ENCODE measurements around the gene MARCHF3. TPM values are rescaled to one million over a fixed set of nuclear protein-coding genes. Genes with fewer than 3 reads are reported as not detected.

Gene MARCHF3
- total and polyA plus RNA-seq, 2 donors (not counting 1 experiment from before 2014, with no cell fraction given), result 8.6 to 11.6 TPM

GRCh38 chr5:126963822-126964375 is 66.5 kb downstream of the MARCHF3 start:
- no peak for TF ChIP-seq EZH2 (IDR thresholded peaks at IDR 0.05; ENCODE audit: low read length, missing control alignments)
- no peak for TF ChIP-seq CTCF (conservative IDR thresholded peaks at IDR 0.05 in 1 of 2, IDR thresholded peaks at IDR 0.05 in 1 of 2; ENCODE audit: low read depth in 1 of 2, low read length in 2 of 2)
- H2AFZ ChIP-seq (ENCODE audit: low read length), result no peak overlapping the region
- no peak for DNase-seq (ENCODE audit: low read depth in 2 of 2)
- H3K9ac ChIP-seq (ENCODE audit: insufficient read depth, low read length), result no peak overlapping the region
- H3K36me3 ChIP-seq (ENCODE audit: control insufficient read depth, insufficient read depth, low read length), result no peaks in the 10 kb centered on the region
- no peaks in the 10 kb centered on the region for H3K27me3 ChIP-seq (ENCODE audit: control insufficient read depth, insufficient read depth, low read length)
- H3K79me2 ChIP-seq (ENCODE audit: control insufficient read depth, insufficient read depth, low read length), result no peaks in the 10 kb centered on the region
- H3K9me3 ChIP-seq (ENCODE audit: control insufficient read depth, insufficient read depth, low read depth, low read length), result no peaks in the 10 kb centered on the region
- no peaks in the 10 kb centered on the region for H4K20me1 ChIP-seq (ENCODE audit: control insufficient read depth, extremely low read depth, insufficient read depth, low read length)
- no peak overlapping the region for H3K27ac ChIP-seq (ENCODE audit: insufficient read depth, low read length)
- no peak overlapping the region for H3K4me2 ChIP-seq (ENCODE audit: extremely low read depth, insufficient read depth, low read length)
- peaks cover 5% of the 10 kb centered on the region for H3K4me1 ChIP-seq (ENCODE audit: control insufficient read depth, extremely low read depth, insufficient read depth, low read length)
- no peak overlapping the region for H3K4me3 ChIP-seq (replicated peaks in 1 of 4; ENCODE audit: control extremely low read depth in 1 of 4, insufficient read depth in 1 of 4, low read depth in 3 of 4, low read length in 4 of 4)

GRCh38 chr5:126961702-126962101 is 68.7 kb downstream of the MARCHF3 start:
- DNase-seq (ENCODE audit: low read depth in 2 of 2), result peak in 1 of 2 donors; percentile 59
- Histone ChIP-seq H3K9me3 (ENCODE audit: control insufficient read depth, insufficient read depth, low read depth, low read length) (no peaks in the 10 kb centered on the region), H3K27me3 (ENCODE audit: control insufficient read depth, insufficient read depth, low read length) (no peaks in the 10 kb centered on the region), H3K4me2 (ENCODE audit: extremely low read depth, insufficient read depth, low read length) (no peak overlapping the region), H3K9ac (ENCODE audit: insufficient read depth, low read length) (no peak overlapping the region), H3K36me3 (ENCODE audit: control insufficient read depth, insufficient read depth, low read length) (no peaks in the 10 kb centered on the region), H3K4me3 (replicated peaks in 1 of 4; ENCODE audit: control extremely low read depth in 1 of 4, insufficient read depth in 1 of 4, low read depth in 3 of 4, low read length in 4 of 4) (no peak overlapping the region), H3K79me2 (ENCODE audit: control insufficient read depth, insufficient read depth, low read length) (no peaks in the 10 kb centered on the region), H2AFZ (ENCODE audit: low read length) (no peak overlapping the region), H4K20me1 (ENCODE audit: control insufficient read depth, extremely low read depth, insufficient read depth, low read length) (no peaks in the 10 kb centered on the region), H3K27ac (ENCODE audit: insufficient read depth, low read length) (no peak overlapping the region), H3K4me1 (ENCODE audit: control insufficient read depth, extremely low read depth, insufficient read depth, low read length) (peaks cover 5% of the 10 kb centered on the region)
- TF ChIP-seq EZH2 (IDR thresholded peaks at IDR 0.05; ENCODE audit: low read length, missing control alignments) (no peak), CTCF (conservative IDR thresholded peaks at IDR 0.05 in 1 of 2, IDR thresholded peaks at IDR 0.05 in 1 of 2; ENCODE audit: low read depth in 1 of 2, low read length in 2 of 2) (no peak)

GRCh38 chr5:126961128-126961527 is 69.2 kb downstream of the MARCHF3 start:
- no peaks in the 10 kb centered on the region for H3K27me3 ChIP-seq (ENCODE audit: control insufficient read depth, insufficient read depth, low read length)
- no peaks in the 10 kb centered on the region for H3K36me3 ChIP-seq (ENCODE audit: control insufficient read depth, insufficient read depth, low read length)
- no peaks in the 10 kb centered on the region for H3K79me2 ChIP-seq (ENCODE audit: control insufficient read depth, insufficient read depth, low read length)
- no peak overlapping the region for H3K9ac ChIP-seq (ENCODE audit: insufficient read depth, low read length)
- H2AFZ ChIP-seq (ENCODE audit: low read length), result no peak overlapping the region
- no peak for TF ChIP-seq EZH2 (IDR thresholded peaks at IDR 0.05; ENCODE audit: low read length, missing control alignments)
- TF ChIP-seq CTCF (conservative IDR thresholded peaks at IDR 0.05 in 1 of 2, IDR thresholded peaks at IDR 0.05 in 1 of 2; ENCODE audit: low read depth in 1 of 2, low read length in 2 of 2), result no peak
- no peaks in the 10 kb centered on the region for H4K20me1 ChIP-seq (ENCODE audit: control insufficient read depth, extremely low read depth, insufficient read depth, low read length)
- peaks cover 5% of the 10 kb centered on the region for H3K4me1 ChIP-seq (ENCODE audit: control insufficient read depth, extremely low read depth, insufficient read depth, low read length)
- H3K4me2 ChIP-seq (ENCODE audit: extremely low read depth, insufficient read depth, low read length), result no peak overlapping the region
- DNase-seq (ENCODE audit: low read depth in 2 of 2), result no peak
- no peak overlapping the region for H3K27ac ChIP-seq (ENCODE audit: insufficient read depth, low read length)
- no peaks in the 10 kb centered on the region for H3K9me3 ChIP-seq (ENCODE audit: control insufficient read depth, insufficient read depth, low read depth, low read length)
- H3K4me3 ChIP-seq (replicated peaks in 1 of 4; ENCODE audit: control extremely low read depth in 1 of 4, insufficient read depth in 1 of 4, low read depth in 3 of 4, low read length in 4 of 4), result no peak overlapping the region

Measured in fibroblast of lung (primary cell).